GM19452 (cell line): ENCODE results near the gene ZNF844.
A peak's percentile ranks its signal among the peaks of the same experiment; 100 is the strongest.
"Not testable (repeated sequence)": the region's sequence is repeated elsewhere in the genome, so short reads cannot be mapped to it uniquely, and the experiment has no call there.

Source experiments
- ATAC-seq: cut with Tn5 transposase; IDR thresholded peaks from one replicate; pipeline ENCODE4 v1.9.1; 2021; ENCODE audit not compliant: unreplicated experiment

ZNF844 gene

DNA sequence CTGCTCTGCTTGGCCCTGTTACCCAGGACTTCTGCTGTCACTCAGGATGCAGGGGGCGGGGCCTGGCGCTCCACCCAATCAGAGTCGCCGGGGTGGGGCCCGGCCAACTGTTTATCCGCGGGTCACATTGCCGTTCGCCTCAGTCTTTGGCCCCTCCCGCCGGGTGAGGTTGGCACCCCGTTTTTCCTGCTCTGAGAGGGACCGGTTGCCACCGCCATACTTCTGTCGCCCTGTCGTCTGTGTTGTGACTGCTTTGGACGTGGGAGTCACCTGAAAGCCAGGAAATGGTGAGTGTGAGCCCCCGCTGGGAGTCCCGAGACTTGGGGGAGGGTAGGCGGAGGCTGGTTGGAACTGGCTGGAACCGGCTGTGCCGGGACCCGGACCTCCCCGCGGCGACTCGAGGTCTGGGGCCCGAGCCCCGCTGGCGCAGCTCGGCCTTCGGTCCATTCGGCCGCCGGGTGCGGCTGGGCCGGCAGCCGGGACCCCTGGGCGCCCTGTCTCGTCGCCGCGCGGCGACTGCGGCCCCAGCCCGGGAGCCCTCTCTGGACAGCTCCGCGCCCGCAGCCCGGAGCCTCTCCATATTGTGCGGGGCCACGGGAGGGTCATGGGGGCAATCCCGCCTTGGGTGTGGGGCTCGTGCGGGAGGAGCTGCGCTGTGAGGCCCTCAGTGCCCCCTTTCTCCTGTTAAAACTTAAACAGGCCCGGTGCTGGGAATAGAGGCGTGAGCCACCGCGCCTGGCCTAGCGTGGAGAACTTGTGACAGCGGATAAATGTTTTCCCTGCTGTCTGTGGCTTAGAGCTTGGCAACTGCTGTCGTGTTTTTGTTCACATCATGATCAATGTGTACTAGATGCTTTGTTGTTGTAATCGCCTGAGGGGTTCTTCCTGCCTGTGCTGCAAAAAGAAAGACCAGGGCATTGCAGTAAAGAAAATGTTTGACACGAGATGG is at the start of gene ZNF844:
Gene ZNF844 (plus strand): TSS at position 142 of the 949 bp plus-strand sequence. CDS start 143 bp downstream, at position 285.
- ATAC-seq, result peak; percentile 81

DNA sequence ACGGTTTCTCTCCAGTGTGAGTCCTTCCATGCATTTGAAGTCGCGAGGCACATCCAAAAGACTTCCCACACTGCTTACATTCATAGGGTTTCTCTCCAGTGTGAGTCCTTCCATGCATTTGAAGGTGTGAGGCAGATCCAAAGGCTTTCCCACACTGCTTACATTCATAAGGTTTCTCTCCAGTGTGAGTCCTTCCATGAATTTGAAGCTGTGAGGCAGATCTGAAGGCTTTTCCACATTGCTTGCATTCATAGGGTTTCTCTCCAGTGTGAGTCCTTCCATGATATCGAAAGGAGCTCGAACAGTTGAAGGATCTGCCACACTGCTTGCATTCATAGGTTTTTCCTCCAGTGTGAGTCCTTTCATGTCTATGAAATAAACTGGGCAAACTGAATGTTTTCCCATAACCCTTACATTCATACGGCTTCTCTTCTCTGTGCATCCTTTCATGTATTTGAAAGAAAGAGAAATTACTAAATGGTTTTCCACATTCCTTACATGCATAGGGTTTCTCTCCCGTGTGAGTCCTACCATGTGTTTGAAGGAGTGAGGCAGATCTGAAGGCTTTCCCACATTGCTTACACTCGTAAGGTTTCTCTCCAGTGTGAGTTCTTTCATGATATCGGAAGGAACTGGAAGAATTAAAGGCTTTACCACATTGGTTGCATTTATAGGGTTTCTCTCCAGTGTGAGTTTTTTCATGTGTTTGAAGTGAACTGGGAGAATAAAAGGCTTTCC is 49.3 kb upstream of the ZNF844 start:
- no peak for ATAC-seq

DNA sequence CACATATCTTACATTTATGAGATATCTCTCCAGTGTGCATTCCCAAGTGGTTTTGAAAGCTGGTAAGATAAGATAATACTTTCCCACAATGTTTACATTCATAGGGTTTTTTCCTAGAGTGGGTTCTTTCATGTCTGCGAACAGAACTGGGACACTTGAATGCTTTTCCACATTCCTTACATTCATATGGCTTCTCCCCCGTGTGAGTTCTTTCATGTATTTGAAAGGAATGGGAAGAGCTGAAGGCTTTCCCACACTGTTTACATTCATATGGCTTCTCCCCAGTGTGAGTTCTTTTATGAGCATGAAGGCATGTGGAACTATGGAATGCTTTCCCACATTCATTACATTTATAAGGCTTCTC is 48.8 kb upstream of the ZNF844 start:
- ATAC-seq, result no peak

- no peak for ATAC-seq
These were observed 30.3 kb upstream of the ZNF844 start for GRCh38 chr19:12034198-12034597.

DNA sequence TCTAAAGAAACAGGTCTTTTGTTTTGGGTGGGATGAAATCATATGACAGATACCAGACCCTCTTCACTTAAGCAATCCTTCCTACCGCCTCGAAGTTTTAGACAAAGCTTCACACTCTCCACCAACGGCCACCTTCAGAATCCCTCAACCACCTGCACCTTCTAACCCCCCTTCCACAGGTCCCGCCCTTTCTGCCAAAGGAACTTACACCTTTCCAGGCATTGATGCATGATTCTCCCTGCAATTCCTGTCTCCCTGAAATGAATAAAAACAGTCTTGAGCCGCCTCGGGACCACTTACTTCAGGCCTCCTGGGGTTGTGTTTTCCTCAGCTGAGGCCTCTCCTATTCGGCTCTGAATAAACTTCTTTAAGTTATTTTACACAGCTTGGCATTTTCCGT is 29.9 kb upstream of the ZNF844 start:
- ATAC-seq, result no peak

- no peak for ATAC-seq
These were observed 29.0 kb upstream of the ZNF844 start, which contains the start of gene ZNF433 for GRCh38 chr19:12035220-12036172. Gene ZNF433 (minus strand): TSS chr19:12035679. CDS start chr19:12035539, 140 bp downstream.

DNA sequence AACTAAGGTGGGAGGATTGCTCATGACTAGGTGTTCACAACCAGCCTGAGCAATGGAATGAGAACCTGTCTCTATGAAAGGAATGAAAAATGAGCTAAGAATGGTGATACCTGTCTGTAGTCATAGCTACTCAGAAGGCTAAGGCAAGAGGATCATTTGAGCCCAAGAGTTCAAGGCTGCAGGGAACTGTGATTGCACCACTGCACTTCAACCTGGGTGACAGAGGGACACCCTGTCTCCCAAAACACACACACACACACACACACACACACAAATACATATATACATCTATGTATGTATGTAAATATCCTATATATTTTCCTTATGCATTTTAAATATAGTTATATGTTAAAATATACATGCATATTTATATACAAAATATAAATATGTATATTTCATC is 21.6 kb upstream of the ZNF844 start:
- no peak for ATAC-seq

GRCh38 chr19:12043752-12044422 is 20.6 kb upstream of the ZNF844 start:
- ATAC-seq, result no peak

GRCh38 chr19:12047868-12048267 is 16.7 kb upstream of the ZNF844 start:
- no peak for ATAC-seq

- no peak for ATAC-seq
These were observed 12.4 kb upstream of the ZNF844 start for GRCh38 chr19:12052091-12052496.

GRCh38 chr19:12052497-12053169 is 11.9 kb upstream of the ZNF844 start, which contains the start of gene ZNF878:
Gene ZNF878 (minus strand): TSS chr19:12052961. CDS start chr19:12052801, 160 bp downstream.
- peak; percentile 81 for ATAC-seq

DNA sequence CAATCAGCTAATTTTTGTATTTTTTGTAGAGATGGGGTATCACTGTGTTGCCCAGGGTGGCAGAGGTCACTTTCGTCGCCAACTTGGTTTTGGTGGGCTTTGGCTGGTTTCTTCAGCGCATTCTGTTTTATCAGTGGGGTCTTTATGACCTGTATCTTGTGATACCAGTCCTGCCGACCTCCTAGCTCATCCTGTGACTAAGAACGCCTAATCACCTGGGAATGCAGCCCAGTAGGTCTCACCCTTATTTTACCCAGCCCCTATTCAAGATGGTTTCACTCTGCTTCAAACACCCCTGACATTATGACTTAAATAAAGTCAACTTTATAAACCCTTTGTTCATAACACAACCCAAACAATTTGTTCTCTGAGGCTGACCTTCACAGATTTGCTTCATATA is 8.7 kb upstream of the ZNF844 start:
- ATAC-seq, result no peak

GRCh38 chr19:12075538-12076139 is 11.1 kb downstream of the ZNF844 start:
- ATAC-seq, result no peak

DNA sequence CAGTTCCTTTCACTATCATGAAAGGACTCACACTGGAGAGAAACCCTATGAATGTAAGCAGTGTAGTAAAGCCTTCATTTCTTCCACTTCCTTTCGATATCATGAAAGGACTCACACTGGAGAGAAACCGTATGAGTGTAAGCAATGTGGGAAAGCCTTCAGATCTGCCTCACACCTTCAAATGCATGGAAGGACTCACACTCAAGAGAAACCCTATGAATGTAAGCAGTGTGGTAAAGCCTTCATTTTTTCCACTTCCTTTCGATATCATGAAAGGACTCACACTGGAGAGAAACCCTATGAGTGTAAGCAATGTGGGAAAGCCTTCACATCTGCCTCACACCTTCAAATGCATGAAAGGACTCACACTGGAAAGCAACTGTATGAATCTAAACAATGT is 11.8 kb downstream of the ZNF844 start:
- ATAC-seq, result not testable (repeated sequence)

GRCh38 chr19:12077375-12077774 is 12.8 kb downstream of the ZNF844 start:
- no peak for ATAC-seq

DNA sequence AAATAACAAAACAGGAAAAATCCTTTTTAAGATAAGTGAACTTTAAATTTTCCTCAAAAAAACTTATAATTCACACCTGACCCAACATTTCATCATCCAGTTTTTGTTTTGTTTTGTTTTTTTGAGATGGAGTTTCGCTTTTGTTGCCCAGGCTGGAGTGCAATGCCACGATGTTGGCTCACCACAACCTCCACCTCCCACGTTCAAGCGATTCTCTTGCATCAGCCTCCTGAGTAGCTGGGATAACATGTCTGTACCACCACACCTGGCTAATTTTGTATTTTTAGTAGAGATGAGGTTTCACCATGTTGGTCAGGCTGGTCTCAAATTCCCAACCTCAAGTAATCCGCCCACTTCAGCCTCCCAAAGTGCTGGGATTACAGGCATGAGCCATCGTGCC is 18.8 kb downstream of the ZNF844 start:
- ATAC-seq, result not testable (repeated sequence)

- ATAC-seq, result no peak
These were observed 20.7 kb downstream of the ZNF844 start for GRCh38 chr19:12085074-12085818.

DNA sequence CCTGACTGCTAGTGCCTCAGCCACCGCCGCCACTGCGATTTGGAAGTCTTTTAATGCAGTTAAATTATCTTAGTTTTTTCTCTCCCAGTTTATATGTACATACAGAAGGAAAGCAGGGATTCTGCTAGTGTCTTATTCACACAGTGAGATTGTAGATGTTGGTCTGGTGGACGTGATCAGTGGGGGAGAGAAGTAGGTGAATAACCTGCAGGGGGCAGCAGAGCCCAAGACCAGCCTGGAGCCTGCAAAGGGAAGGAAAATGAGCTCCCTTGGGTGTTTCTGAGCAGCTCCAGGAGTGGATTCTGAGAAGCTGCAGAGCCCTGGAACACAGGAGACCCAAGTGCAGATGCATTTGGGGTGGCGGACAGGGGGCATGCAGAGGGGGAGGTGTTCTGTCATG is 26.3 kb downstream of the ZNF844 start:
- no peak for ATAC-seq
